GM20431 (cell line): ENCODE results near the gene SCLY.
"Not testable (repeated sequence)": the region's sequence is repeated elsewhere in the genome, so short reads cannot be mapped to it uniquely, and the experiment has no call there.

Experiments
- in situ Hi-C: fragments of 300-500 bp; cut with MseI, MboI; formaldehyde crosslinking; loops from one replicate; pipeline ENCODE4 v1.15.0; 2020; ENCODE audit warnings: low sequenced_read_pairs; ENCODE audit not compliant: unreplicated experiment

Gene SCLY

DNA sequence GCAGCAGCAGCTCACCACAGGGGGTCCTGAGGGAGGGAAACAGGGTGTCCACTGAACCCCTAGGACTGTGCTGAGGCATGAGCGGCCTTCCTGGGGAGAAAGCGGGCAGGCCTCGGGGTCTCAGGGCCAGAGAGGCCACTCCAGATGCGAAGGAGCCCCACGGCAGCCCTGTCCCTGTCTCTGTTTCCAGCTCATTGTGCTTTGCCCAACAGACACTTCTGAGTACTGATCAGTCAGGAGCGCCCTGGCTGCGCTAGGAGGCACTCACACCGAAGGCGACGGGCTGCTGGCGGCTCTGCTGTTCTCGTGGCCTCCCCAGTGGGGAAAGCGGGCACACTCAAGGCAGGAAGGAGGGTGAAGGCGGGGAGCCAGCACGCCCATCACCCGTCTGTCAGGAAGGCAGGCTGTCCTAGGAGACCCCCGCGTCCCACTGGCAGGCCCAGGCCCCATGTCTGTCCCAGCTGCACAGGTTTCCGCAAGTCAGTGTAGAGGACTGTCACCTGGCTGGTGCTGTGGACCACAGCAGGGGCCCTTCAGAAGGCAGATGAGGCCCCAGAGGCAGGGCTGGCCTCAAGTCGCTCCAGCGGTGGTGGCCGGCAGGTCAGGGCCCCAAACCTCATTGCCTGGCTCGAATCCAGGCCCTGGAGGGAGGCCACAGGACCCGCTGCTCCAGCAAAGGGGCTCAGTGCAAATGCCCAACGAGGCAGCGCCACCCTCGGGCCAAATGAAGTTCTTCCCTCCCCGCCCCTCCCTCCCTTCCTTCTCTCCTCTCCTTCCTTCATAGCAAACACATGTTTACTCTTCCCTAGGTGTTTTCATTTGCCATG lies 46.1 kb downstream of the SCLY start:
- in situ Hi-C loops: no loop called here

DNA sequence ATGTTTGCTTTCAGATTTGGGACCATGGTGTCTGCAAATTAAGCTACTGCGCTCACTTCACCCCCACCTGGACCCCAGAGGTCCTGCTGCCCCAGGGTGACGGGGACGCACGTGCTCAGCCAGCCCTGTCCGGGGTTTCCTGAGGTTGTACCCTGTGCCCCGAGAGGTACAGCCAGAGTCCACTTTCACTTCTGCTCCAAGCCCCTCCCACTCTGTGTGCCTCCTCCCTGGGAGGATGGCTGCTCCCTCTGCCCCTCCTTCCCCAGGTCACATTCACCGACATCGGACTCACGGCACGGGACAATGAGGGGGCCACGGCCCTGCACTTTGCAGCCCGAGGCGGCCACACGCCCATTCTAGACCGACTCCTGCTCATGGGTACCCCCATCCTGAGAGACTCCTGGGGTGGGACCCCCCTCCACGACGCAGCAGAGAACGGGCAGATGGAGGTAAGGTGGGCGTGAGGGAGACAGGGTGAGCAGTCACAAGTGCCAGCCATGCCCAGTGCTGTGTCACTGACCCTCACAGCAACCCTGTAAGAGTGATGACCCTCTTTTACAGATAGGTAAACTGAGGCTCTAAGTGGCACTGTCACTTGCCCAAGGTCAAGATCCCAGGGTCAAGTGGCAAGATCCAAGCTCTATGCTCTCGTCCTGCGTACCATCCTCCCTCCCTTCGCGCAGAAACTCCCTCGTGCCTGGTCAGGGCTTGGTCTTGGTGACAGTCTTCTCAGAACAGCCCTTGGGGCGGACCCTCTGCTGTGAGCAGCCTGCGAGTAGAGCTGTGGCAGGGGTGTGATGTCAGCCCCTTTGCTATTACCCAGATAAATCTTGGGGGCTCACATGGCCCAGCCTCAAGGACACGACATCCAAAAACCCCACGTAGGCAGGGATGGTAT lies 47.0 kb downstream of the SCLY start:
- in situ Hi-C loops: no loop called here

GRCh38 chr2:238108423-238109183 lies 47.8 kb downstream of the SCLY start:
- in situ Hi-C loops: no loop called here

GRCh38 chr2:238113611-238114010 lies 52.8 kb downstream of the SCLY start:
- in situ Hi-C loops: no loop called here

DNA sequence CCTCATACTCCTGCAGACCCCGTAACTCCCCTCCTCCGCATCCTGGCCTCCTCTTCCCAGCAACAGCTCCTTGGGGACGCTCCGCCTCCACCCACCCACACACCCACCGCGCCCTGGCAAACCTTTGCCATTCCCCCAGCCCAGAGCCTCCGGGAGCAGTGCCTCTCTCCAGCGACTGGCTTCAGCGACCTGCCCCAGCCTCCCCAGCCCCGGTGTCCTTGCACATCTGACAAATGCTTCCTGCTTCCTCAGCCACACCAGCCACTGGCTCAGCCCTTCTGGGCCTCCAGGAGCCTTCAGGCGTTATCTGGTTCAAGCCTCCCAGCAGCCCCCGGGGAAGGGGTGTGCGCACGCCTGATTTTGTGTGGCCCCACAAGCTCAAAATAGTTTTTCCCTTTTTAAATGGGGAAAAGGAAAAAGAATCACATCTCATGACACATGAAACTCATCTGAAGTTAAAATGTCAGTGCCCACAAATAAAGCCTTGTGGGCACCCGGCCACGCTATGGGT lies 53.6 kb downstream of the SCLY start:
- in situ Hi-C loops: no loop called here

GRCh38 chr2:238114851-238115660 lies 54.3 kb downstream of the SCLY start:
- in situ Hi-C loops: no loop called here

GRCh38 chr2:238115709-238116108 lies 54.9 kb downstream of the SCLY start:
- in situ Hi-C loops: not testable (repeated sequence)

- in situ Hi-C loops: no loop called here
Observed at GRCh38 chr2:238116298-238117198, 55.7 kb downstream of the SCLY start.

DNA sequence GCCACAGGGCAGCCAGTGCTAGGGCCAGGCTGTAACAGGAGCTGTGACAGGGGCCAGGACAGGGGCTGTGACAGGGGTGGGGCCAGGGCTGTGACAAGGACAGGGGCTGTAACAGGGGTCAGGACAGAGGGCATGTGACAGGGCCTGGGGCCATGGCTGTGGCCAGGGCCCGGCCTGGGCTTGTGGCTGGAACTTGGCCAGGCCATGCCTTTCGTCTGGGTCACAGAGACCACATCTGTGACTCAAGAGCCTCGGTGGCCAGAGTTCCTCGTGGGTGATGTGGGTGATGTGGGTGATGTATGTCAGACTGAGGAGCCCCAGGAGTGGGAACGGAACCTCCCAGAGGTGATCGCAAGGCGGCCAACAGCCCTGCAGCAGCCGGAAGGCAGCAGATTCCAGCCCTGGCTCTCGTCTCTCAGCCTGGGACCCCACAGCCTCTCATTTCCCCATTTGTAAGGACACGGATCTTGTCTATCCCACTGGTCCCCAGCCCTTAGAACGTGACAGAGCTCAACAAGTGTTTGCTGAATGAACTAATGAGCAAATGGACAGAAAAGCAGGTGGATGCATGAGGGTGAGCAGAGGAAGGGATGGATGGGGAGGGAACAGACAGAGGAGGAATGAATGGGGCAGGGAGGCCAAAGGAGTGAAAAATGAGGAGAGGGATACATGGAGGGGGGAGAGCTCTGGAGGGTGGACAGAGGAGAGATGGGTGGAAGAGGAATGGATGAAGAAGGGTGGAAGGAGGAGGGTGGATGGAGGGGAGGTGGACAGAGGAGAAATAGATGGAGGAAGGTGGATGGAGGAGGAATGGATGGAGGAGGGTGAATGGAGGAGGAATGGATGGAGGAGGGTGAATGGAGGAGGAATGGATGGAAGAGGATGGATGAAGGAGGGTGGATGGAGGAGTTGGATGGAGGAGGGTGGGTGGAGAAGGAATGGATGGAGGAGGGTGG lies 56.7 kb downstream of the SCLY start:
- in situ Hi-C loops: no loop called here

DNA sequence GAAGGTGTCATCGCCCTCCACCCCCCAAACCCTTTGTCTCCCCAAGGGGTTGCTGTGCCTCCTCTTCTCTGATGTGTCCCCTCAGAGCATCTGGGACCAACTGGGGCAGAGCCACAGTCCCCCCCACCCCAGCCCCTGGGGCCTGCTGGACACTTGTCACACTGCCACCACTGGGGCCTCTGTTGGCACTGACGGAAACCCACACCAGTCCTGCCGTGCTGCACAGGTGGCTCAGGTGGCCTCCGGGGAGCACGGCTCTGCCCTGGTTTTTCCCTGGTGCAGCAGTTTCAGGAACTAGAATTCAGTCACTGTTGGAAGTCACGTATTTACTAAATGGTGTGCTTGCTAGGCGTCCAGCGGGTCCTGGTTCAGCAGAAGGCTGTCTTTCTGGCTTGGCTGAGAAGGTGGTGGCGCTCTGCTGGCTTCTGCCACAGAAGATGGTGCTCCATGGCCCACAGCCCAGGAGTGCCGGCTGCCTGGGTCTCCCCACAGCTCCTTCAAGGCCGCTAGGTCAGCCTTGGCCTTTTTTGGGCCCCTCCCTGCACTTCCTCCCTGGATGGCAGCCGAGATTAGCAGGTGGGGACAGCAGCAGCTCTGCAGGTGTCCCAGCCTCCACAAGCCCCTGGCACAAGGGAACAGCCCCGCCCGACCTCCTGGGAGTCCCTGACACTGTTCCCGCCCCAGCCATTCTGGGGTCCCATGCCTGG lies 59.1 kb downstream of the SCLY start:
- in situ Hi-C loops: no loop called here

DNA sequence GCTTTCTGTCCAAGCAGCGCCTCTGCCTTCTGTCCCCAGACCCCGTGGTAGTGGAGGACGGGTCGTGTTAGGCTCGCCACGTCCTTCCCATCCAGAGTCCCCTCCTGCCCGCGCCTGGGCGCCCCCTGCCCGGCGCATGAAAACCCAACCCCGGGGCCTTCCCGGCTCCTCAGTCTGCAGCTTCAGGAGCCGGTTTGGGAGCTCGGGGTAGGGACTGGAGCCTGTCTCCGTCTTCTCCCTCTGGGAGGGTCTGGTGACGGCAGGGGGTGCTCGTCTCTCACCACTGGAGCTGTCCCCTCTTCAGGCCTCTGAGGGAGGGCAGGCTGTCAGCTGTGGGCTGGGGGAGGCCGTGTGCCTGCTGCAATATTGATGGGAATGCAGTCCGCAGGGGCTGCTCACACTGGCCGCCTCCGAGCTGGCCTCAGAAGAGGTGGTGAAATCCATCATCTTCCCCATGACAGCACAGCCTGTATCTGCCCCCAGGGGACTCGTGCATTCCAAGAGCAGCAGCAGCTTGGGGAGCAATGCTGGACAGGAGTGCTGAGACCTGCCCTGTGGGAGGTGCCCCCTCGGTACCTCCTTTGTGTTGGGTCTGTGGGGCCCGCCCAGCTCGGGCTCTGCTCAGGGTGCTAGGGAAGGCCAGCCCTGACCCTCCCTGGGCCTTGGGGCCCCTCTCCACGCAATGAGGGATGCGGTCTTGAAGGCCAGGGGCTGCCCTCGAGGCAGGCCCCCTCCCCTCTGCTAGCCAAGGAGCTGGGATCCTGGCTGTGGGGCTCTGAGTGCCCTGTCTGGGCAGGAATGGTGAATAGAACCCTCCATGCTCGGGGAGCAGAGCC lies 59.9 kb downstream of the SCLY start:
- in situ Hi-C loops: no loop called here

- in situ Hi-C loops: no loop called here
Observed at GRCh38 chr2:238121511-238122286, 60.9 kb downstream of the SCLY start.

DNA sequence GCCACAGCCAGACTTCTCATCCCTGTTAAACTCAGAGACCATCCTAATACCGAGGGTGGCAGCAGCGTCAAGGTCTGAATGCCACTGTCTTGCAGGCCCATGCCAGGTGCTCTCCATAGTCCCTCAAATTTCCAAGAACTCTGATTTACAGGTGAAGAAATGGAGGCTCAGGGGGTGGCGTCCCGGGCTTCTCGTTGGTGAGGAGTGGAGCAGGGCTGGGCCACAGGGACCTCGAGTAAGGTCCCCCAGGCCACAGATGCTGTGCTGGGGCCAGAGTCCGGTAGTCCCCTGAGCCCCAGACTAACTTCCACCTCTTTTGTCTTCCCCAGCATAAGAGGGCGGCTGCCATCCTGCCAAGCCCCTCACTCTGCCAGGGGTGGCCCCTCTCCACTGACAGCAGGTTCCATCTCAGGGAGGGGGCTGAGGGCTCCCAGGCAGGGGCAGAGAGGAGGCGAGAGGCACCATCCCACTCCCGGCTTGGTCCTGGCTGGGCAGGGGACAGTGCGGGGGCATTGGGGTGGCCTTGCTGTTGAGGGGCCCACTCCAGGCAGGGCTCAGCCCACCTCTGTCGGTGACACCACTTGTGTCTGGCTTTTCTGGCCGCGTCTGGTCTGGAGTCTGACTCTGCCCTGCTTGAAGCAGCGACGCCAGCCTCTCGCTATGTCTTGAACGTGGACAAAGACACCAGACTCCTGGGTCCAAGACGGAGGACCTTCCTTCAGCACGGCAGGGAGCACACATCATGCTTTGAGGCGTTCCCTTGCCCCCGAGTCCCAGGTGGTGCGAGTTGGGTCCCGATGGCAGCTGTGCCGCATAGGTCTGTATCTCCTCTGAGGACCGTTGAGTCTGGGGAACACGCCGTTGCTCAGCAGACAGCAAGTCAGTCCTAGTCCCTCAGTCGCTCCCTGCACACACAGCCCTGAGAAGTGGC lies 61.8 kb downstream of the SCLY start:
- in situ Hi-C loops: no loop called here
